ENCODE data around the gene PRKACA.

Gene PRKACA

GRCh38 chr19:14107581-14108461 is 9.7 kb downstream of the PRKACA start:
- peaks cover 11 to 40% of the 10 kb centered on the region in 2 experiments; a peak in 2 of 3 replicates for H3K36me3 ChIP-seq (ENCODE audit: control insufficient read depth in 2 of 2, insufficient read depth in 1 of 2, low read length in 2 of 2)
- ChIA-PET CTCF (interaction anchor here (0.8 kb wide), 1 partner anchor 238 kb away, joined by 3 read pairs; no protein-coding TSS in a partner anchor), POLR2A (no interaction called here)
- TF ChIP-seq ZNF473 (tag by site-specific recombination; IDR thresholded peaks at IDR 0.05) (no peak), ELK4 (IDR thresholded peaks at IDR 0.05; ENCODE audit: borderline replicate concordance, low read depth, low read length) (no peak), ZNF16 (tag by site-specific recombination; IDR thresholded peaks at IDR 0.05; ENCODE audit: low read depth) (no peak), ZFP3 (tag by site-specific recombination; IDR thresholded peaks at IDR 0.05; ENCODE audit: low read depth) (no peak), EGR2 (tag by site-specific recombination; IDR thresholded peaks at IDR 0.05; ENCODE audit: low read depth) (no peak), ZBTB8A (tag by site-specific recombination; IDR thresholded peaks at IDR 0.05) (no peak)
- TF ChIP-seq, protein P1, sequence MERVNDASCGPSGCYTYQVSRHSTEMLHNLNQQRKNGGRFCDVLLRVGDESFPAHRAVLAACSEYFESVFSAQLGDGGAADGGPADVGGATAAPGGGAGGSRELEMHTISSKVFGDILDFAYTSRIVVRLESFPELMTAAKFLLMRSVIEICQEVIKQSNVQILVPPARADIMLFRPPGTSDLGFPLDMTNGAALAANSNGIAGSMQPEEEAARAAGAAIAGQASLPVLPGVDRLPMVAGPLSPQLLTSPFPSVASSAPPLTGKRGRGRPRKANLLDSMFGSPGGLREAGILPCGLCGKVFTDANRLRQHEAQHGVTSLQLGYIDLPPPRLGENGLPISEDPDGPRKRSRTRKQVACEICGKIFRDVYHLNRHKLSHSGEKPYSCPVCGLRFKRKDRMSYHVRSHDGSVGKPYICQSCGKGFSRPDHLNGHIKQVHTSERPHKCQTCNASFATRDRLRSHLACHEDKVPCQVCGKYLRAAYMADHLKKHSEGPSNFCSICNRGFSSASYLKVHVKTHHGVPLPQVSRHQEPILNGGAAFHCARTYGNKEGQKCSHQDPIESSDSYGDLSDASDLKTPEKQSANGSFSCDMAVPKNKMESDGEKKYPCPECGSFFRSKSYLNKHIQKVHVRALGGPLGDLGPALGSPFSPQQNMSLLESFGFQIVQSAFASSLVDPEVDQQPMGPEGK (tag by site-specific recombination; IDR thresholded peaks at IDR 0.05), result no peak
- TF ChIP-seq, protein P2, sequence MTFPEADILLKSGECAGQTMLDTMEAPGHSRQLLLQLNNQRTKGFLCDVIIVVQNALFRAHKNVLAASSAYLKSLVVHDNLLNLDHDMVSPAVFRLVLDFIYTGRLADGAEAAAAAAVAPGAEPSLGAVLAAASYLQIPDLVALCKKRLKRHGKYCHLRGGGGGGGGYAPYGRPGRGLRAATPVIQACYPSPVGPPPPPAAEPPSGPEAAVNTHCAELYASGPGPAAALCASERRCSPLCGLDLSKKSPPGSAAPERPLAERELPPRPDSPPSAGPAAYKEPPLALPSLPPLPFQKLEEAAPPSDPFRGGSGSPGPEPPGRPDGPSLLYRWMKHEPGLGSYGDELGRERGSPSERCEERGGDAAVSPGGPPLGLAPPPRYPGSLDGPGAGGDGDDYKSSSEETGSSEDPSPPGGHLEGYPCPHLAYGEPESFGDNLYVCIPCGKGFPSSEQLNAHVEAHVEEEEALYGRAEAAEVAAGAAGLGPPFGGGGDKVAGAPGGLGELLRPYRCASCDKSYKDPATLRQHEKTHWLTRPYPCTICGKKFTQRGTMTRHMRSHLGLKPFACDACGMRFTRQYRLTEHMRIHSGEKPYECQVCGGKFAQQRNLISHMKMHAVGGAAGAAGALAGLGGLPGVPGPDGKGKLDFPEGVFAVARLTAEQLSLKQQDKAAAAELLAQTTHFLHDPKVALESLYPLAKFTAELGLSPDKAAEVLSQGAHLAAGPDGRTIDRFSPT (tag by site-specific recombination; IDR thresholded peaks at IDR 0.05), result no peak
- TF ChIP-seq, protein P3, sequence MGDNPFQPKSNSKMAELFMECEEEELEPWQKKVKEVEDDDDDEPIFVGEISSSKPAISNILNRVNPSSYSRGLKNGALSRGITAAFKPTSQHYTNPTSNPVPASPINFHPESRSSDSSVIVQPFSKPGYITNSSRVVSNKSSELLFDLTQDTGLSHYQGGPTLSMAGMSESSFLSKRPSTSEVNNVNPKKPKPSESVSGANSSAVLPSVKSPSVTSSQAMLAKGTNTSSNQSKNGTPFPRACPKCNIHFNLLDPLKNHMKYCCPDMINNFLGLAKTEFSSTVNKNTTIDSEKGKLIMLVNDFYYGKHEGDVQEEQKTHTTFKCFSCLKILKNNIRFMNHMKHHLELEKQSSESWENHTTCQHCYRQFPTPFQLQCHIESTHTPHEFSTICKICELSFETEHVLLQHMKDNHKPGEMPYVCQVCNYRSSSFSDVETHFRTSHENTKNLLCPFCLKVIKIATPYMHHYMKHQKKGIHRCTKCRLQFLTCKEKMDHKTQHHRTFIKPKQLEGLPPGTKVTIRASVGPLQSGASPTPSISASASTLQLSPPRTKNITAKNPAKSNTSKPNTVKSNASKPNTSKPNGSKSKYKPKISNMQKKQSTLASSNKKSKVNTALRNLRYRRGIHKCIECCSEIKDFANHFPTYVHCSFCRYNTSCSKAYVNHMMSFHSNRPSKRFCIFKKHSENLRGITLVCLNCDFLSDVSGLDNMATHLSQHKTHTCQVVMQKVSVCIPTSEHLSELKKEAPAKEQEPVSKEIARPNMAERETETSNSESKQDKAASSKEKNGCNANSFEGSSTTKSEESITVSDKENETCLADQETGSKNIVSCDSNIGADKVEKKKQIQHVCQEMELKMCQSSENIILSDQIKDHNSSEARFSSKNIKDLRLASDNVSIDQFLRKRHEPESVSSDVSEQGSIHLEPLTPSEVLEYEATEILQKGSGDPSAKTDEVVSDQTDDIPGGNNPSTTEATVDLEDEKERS (tag by site-specific recombination; IDR thresholded peaks at IDR 0.05), result no peak
- no peak overlapping the region for H3K27ac ChIP-seq (ENCODE audit: extremely low read depth, low read depth, low read length)
- no peak overlapping the region for H3K4me3 ChIP-seq (ENCODE audit: low read depth, low read length)
- H3K4me1 ChIP-seq (ENCODE audit: control insufficient read depth, insufficient read depth, low read length), result peaks cover 3% of the 10 kb centered on the region
- H3K9me3 ChIP-seq (ENCODE audit: control insufficient read depth, insufficient read depth, low read depth, low read length), result no peaks in the 10 kb centered on the region

- TF ChIP-seq ZNF747 (tag by site-specific recombination; IDR thresholded peaks at IDR 0.05), result no peak
- no peak for TF ChIP-seq ZNF335 (tag by site-specific recombination; conservative IDR thresholded peaks at IDR 0.05)
- no peak for TF ChIP-seq ZNF202 (tag by site-specific recombination; IDR thresholded peaks at IDR 0.05; ENCODE audit: borderline replicate concordance)
- TF ChIP-seq ZIC2 (tag by site-specific recombination; IDR thresholded peaks at IDR 0.05), result no peak
- TF ChIP-seq MYNN (tag by site-specific recombination; IDR thresholded peaks at IDR 0.05; ENCODE audit: borderline replicate concordance), result no peak
- TF ChIP-seq ZNF175 (tag by site-specific recombination; IDR thresholded peaks at IDR 0.05), result no peak
- no peak for TF ChIP-seq ZNF223 (tag by site-specific recombination; IDR thresholded peaks at IDR 0.05)
- no peak for TF ChIP-seq ZNF561 (tag by site-specific recombination; IDR thresholded peaks at IDR 0.05; ENCODE audit: borderline replicate concordance)
- no peak for TF ChIP-seq SCRT2 (tag by site-specific recombination; IDR thresholded peaks at IDR 0.05)
- TF ChIP-seq ZNF155 (tag by site-specific recombination; IDR thresholded peaks at IDR 0.05), result no peak
- TF ChIP-seq ZNF426 (tag by site-specific recombination; IDR thresholded peaks at IDR 0.05), result no peak
- TF ChIP-seq ZNF23 (tag by site-specific recombination; IDR thresholded peaks at IDR 0.05; ENCODE audit: borderline replicate concordance), result no peak
- no peak for TF ChIP-seq ZNF311 (tag by site-specific recombination; IDR thresholded peaks at IDR 0.05; ENCODE audit: borderline replicate concordance)
- Histone ChIP-seq H3K36me3 (ENCODE audit: control insufficient read depth in 2 of 2, insufficient read depth in 1 of 2, low read length in 2 of 2) (peaks cover 11 to 49% of the 10 kb centered on the region in 2 experiments; a peak in 2 of 3 replicates), H3K4me1 (ENCODE audit: control insufficient read depth, insufficient read depth, low read length) (no peaks in the 10 kb centered on the region), H3K4me3 (ENCODE audit: low read depth, low read length) (no peak overlapping the region), H3K27ac (ENCODE audit: extremely low read depth, low read depth, low read length) (no peak overlapping the region), H3K9me3 (ENCODE audit: control insufficient read depth, insufficient read depth, low read depth, low read length) (no peaks in the 10 kb centered on the region)
- ChIA-PET POLR2A (no interaction called here), CTCF (interaction anchor here (0.6 to 1.1 kb wide), 2 partner anchors 89 to 584 kb away, joined by 3 read pairs; no protein-coding TSS in a partner anchor)
These were observed 10.7 kb downstream of the PRKACA start for GRCh38 chr19:14106840-14107239.

Measured in HEK293 (cell line).